Aorta (tissue), 5 donors: ENCODE results near the gene HPCAL1. TPM values are rescaled to one million over a fixed set of nuclear protein-coding genes. Genes with fewer than 3 reads are reported as not detected.

Source experiments
- ATAC-seq: fragments of 200-7000 bp; cut with Tn5 transposase; one replicate; pipeline ENCODE4 v1.9.1; 2022; ENCODE audit warnings: moderate library complexity; ENCODE audit not compliant: low FRiP score
- DNase-seq, 2 donors: peaks; one replicate each; pipeline ENCODE4 v3.0.0-alpha.2; 2020
- H3K27ac ChIP-seq, 2 donors: one replicate each; pipeline ENCODE4 v1.5.1; 2013; ENCODE audit warnings: low read length in 2 of 2, mild to moderate bottlenecking in 2 of 2, moderate library complexity in 2 of 2, control low read depth in 1 of 2, inconsistent platforms in 1 of 2, low read depth in 1 of 2
- H3K27me3 ChIP-seq, 2 donors: one replicate each; pipeline ENCODE4 v1.6.1; 2013; ENCODE audit warnings: control low read depth in 1 of 2, low read length in 1 of 2, mild to moderate bottlenecking in 1 of 2, moderate library complexity in 1 of 2; ENCODE audit not compliant: insufficient read depth in 2 of 2, control insufficient read depth in 1 of 2
- H3K36me3 ChIP-seq, 2 donors: one replicate each; pipeline ENCODE4 v1.6.1; 2013; ENCODE audit warnings: control low read depth in 1 of 2, low read length in 1 of 2, mild to moderate bottlenecking in 1 of 2; ENCODE audit not compliant: insufficient read depth in 2 of 2, control insufficient read depth in 1 of 2
- H3K4me1 ChIP-seq, 2 donors: one replicate each; pipeline ENCODE4 v1.6.1; 2013; ENCODE audit warnings: low read length in 2 of 2, control low read depth in 1 of 2, mild to moderate bottlenecking in 1 of 2, moderate library complexity in 1 of 2; ENCODE audit not compliant: insufficient read depth in 2 of 2, control insufficient read depth in 1 of 2
- H3K4me3 ChIP-seq, 2 donors: one replicate each; pipeline ENCODE4 v1.5.1; 2013; ENCODE audit warnings: low read length in 2 of 2, control low read depth in 1 of 2, mild to moderate bottlenecking in 1 of 2
- H3K9me3 ChIP-seq: one replicate; pipeline ENCODE4 v1.6.1; 2013; ENCODE audit warnings: mild to moderate bottlenecking, low read length; ENCODE audit not compliant: control insufficient read depth
- WGBS, 2 donors: extraction: QIAGEN DNeasy Blood & Tissue Kit; methylation state at CpG; one replicate each; pipeline ENCODE4 v1.1.7; 2013; 5-methylcytosine and 5-hydroxymethylcytosine counted together
- intact Hi-C, 2 donors: fragments of 100-400 bp; cut with DNase I; formaldehyde crosslinking; loops; one replicate each; pipeline versions ENCODE4 v1.14.2 to v1.15.0; 2022
- polyA plus RNA-seq, 2 donors: library from polyadenylated mRNA; stranded (reverse); fragments of 200-250 nt; gene quantifications; one replicate each; pipeline ENCODE4 v1.2.3, GENCODE V29; 2013
- total RNA-seq, 2 donors: library from RNA; stranded (reverse); fragmentation: NEBNext Ultra II Directional; extraction: Animal tissue kit (Norgen Biotek cat#: 25700); gene quantifications; one replicate each; pipeline ENCODE4 v1.2.1, GENCODE V29; 2021
- donor health status: healthy with polysubstance abuse.
- donor health status: Bipolar disorder and iron deficiency.
- donor health status: DM: no; HTN: no; CAD: no.
- donor health status: DM: no; HTN: no; CAD: no.
- donor health status: DM: yes; HTN: yes; CAD: no.

The HPCAL1 gene
- total and polyA plus RNA-seq, 4 donors: 21.4 to 39.9 (median 25.3) TPM

GRCh38 chr2:10469955-10470608, 167.4 kb downstream of the HPCAL1 start:
- DNase-seq: peak in 1 of 2 donors; percentile 56
- WGBS, 2 donors: 85 to 86% methylated on average over 12 of the region's 12 CpGs
- no peak for ATAC-seq
- no peaks in the 10 kb centered on the region for H3K4me1 ChIP-seq
- no peaks in the 10 kb centered on the region for H3K36me3 ChIP-seq
- no peaks in the 10 kb centered on the region for H3K27me3 ChIP-seq
- H3K9me3 ChIP-seq: no peaks in the 10 kb centered on the region
- H3K27ac ChIP-seq: no peak overlapping the region
- H3K4me3 ChIP-seq: no peak overlapping the region
- intact Hi-C loops: no loop called here

- Histone ChIP-seq H3K4me1 (no peaks in the 10 kb centered on the region), H3K27ac (no peak overlapping the region), H3K27me3 (no peaks in the 10 kb centered on the region), H3K9me3 (no peaks in the 10 kb centered on the region), H3K4me3 (no peak overlapping the region), H3K36me3 (no peaks in the 10 kb centered on the region)
- DNase-seq (peak in 1 of 2 donors; percentile 57), ATAC-seq (no peak)
- intact Hi-C loops: no loop called here
- WGBS, 2 donors: 79 to 82% methylated on average over 15 of the region's 15 CpGs
Observed at GRCh38 chr2:10471046-10471571, 168.4 kb downstream of the HPCAL1 start.

DNA sequence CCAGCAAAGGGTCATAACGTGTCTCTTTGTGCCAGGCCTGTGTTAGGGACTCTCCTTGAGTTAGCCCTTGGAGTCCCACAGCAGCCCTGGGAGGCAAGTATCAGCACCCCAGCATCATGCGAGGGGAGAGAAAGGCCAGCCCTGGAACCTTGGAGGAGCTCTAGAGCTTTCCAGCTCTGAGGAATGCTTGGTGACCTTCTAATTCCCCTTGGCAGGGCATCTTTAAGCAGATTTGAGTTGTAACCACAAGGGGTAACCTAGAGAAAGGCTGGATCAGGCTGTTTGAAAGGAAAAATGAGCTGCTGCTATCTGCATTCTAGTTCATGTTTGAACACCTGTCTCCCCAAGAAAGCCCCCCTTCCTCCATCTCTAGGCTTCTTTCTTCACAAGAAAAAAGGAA, 169.3 kb downstream of the HPCAL1 start:
- H3K36me3 ChIP-seq: no peaks in the 10 kb centered on the region
- WGBS, 2 donors: 77 to 79% methylated on average over 2 of the region's 2 CpGs
- no peak overlapping the region for H3K27ac ChIP-seq
- no peaks in the 10 kb centered on the region for H3K27me3 ChIP-seq
- no peaks in the 10 kb centered on the region for H3K9me3 ChIP-seq
- DNase-seq: peak in 1 of 2 donors; percentile 24
- no peak overlapping the region for H3K4me3 ChIP-seq
- no peak for ATAC-seq
- intact Hi-C loops: no loop called here
- H3K4me1 ChIP-seq: no peaks in the 10 kb centered on the region

GRCh38 chr2:10473121-10473756, 170.5 kb downstream of the HPCAL1 start:
- 83 to 88% methylated on average over 5 of the region's 5 CpGs for WGBS, 2 donors
- DNase-seq (peak in 1 of 2 donors; percentile 56), ATAC-seq (no peak)
- Histone ChIP-seq H3K9me3 (no peaks in the 10 kb centered on the region), H3K27ac (no peak overlapping the region), H3K36me3 (no peaks in the 10 kb centered on the region), H3K27me3 (no peaks in the 10 kb centered on the region), H3K4me3 (no peak overlapping the region), H3K4me1 (no peaks in the 10 kb centered on the region)
- intact Hi-C loops: no loop called here

GRCh38 chr2:10475221-10475722, 172.6 kb downstream of the HPCAL1 start:
- H3K36me3 ChIP-seq: no peaks in the 10 kb centered on the region
- no peaks in the 10 kb centered on the region for H3K27me3 ChIP-seq
- no peak overlapping the region for H3K4me3 ChIP-seq
- peak; percentile 22 for ATAC-seq
- intact Hi-C loops: no loop called here
- WGBS, 2 donors: 81 to 89% methylated on average over 21 of the region's 21 CpGs
- no peak overlapping the region for H3K27ac ChIP-seq
- no peak for DNase-seq
- H3K4me1 ChIP-seq: no peaks in the 10 kb centered on the region
- no peaks in the 10 kb centered on the region for H3K9me3 ChIP-seq

DNA sequence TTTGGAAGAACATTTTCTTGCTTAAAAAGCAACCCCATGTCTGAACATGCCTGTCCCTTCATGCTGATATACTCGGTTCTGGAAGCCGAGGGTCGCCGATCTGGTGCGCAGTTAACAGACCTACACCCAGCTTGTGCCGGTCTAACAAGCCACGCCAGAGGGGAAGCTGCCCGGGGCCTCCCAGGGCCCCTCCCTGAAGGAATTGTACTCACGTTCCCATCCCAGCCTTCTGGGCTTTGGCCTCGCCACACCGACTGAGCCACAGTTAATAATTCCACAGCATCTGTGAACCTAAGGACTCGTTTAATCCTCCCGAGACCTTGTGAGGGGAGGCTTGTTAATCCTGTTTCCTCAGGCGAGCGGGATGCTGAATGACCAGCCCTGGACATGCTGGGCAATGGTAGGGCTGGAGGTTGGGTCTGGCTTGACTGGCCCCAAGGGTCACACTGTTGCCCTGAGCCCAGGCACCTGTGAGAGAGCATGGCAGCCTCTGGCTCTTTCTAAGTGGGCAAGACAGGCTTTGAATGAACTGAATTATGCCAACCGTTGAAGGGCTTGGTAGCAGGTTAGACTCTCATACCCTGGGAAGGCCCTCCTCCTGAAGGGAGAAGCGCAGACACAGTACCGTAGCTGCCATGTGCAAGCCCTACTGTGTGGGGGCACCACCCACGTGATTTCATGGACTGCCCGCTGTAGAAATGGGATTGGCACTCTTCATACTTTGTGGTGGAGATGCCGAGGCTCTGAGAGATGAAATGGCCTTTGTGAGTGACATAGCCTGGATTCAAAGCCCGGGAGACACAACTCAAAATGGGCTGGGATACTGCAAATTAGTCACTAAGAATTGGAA, 173.3 kb downstream of the HPCAL1 start:
- 91% methylated on average over 22 of the region's 22 CpGs for WGBS, 2 donors
- no peaks in the 10 kb centered on the region for H3K36me3 ChIP-seq
- intact Hi-C loops: no loop called here
- ATAC-seq (no peak), DNase-seq (peak in 1 of 2 donors; percentile 71)
- H3K4me3 ChIP-seq: no peak overlapping the region
- H3K4me1 ChIP-seq: no peaks in the 10 kb centered on the region
- no peak overlapping the region for H3K27ac ChIP-seq
- no peaks in the 10 kb centered on the region for H3K9me3 ChIP-seq
- no peaks in the 10 kb centered on the region for H3K27me3 ChIP-seq

GRCh38 chr2:10476723-10477442, 174.2 kb downstream of the HPCAL1 start:
- Histone ChIP-seq H3K36me3 (no peaks in the 10 kb centered on the region), H3K4me3 (no peak overlapping the region), H3K27ac (no peak overlapping the region), H3K9me3 (no peaks in the 10 kb centered on the region), H3K27me3 (no peaks in the 10 kb centered on the region), H3K4me1 (no peaks in the 10 kb centered on the region)
- WGBS, 2 donors: 89 to 93% methylated on average over 12 of the region's 12 CpGs
- ATAC-seq (no peak), DNase-seq (peak in 1 of 2 donors; percentile 36)
- intact Hi-C loops: no loop called here
